D721Med (cell line): ENCODE data around the gene PRKCZ.
A peak's percentile ranks its signal among the peaks of the same experiment; 100 is the strongest.
"Not testable (repeated sequence)": the region's sequence is repeated elsewhere in the genome, so short reads cannot be mapped to it uniquely, and the experiment has no call there.

Source experiments
- DNase-seq: peaks from one replicate; pipeline ENCODE4 v3.0.0; 2011; ENCODE audit warnings: low spot score; ENCODE audit not compliant: insufficient read length
- FAIRE-seq: peaks from 2 replicates; lab custom pipeline; 2011; peaks lifted over from hg19 to GRCh38; lab: Jason Lieb, UNC
- CTCF ChIP-seq: IDR thresholded peaks from 2 replicates; pipeline ENCODE4 v1.5.1; 2012; ENCODE audit warnings: mild to moderate bottlenecking, control low read depth; ENCODE audit not compliant: insufficient read depth; ENCODE audit errors: missing control alignments

Gene PRKCZ

GRCh38 chr1:2089051-2089450, 38.8 kb downstream of the PRKCZ start:
- no peak for DNase-seq
- FAIRE-seq, result no peak
- TF ChIP-seq CTCF, result no peak

- no peak for FAIRE-seq
- no peak for TF ChIP-seq CTCF
- DNase-seq, result no peak
Observed at GRCh38 chr1:2090216-2090890, 40.1 kb downstream of the PRKCZ start.

GRCh38 chr1:2091611-2092604, 41.7 kb downstream of the PRKCZ start:
- peak; percentile 70 for TF ChIP-seq CTCF
- FAIRE-seq (no peak), DNase-seq (no peak)

- no peak for TF ChIP-seq CTCF
- no peak for DNase-seq
- FAIRE-seq, result no peak
Observed at GRCh38 chr1:2093055-2093454, 42.8 kb downstream of the PRKCZ start.

GRCh38 chr1:2093636-2094035, 43.4 kb downstream of the PRKCZ start:
- FAIRE-seq, result no peak
- no peak for TF ChIP-seq CTCF

GRCh38 chr1:2094269-2095158, 44.3 kb downstream of the PRKCZ start:
- FAIRE-seq, DNase-seq: not testable (repeated sequence)

More at GRCh38 chr1:2093636-2094035, 43.4 kb downstream of the PRKCZ start:
- no peak for DNase-seq

GRCh38 chr1:2095394-2095793, 45.2 kb downstream of the PRKCZ start:
- no peak for TF ChIP-seq CTCF
- FAIRE-seq (no peak), DNase-seq (no peak)
